Immature natural killer cell (primary cell): Measurements from ENCODE around the gene ELF3. TPM values are rescaled to one million over a fixed set of nuclear protein-coding genes. Genes with fewer than 3 reads are reported as not detected.
"Not testable (repeated sequence)": the region's sequence is repeated elsewhere in the genome, so short reads cannot be mapped to it uniquely, and the experiment has no call there.

ENCODE experiments used
- DNase-seq, 3 donors: peaks; one replicate each; pipeline ENCODE4 v3.0.0; 2022; ENCODE audit warnings: mixed read lengths in 1 of 3
- H3K27ac Mint-ChIP-seq, 6 donors: one replicate each; pipeline ENCODE4 v1.8.0; 2020; ENCODE audit warnings: mixed read lengths in 6 of 6, mild to moderate bottlenecking in 5 of 6, inconsistent platforms in 4 of 6, moderate library complexity in 3 of 6
- H3K27me3 Mint-ChIP-seq, 3 donors: one replicate each; pipeline ENCODE4 v1.8.0; 2020 to 2021; ENCODE audit warnings: low read depth in 3 of 3, mild to moderate bottlenecking in 3 of 3, mixed read lengths in 3 of 3, moderate library complexity in 3 of 3, inconsistent platforms in 1 of 3
- H3K36me3 Mint-ChIP-seq, 3 donors: one replicate each; pipeline ENCODE4 v1.8.0; 2020; ENCODE audit warnings: mixed read lengths in 3 of 3, inconsistent platforms in 2 of 3, mild to moderate bottlenecking in 2 of 3
- H3K4me1 Mint-ChIP-seq, 2 donors: one replicate each; pipeline ENCODE4 v1.8.0; 2020; ENCODE audit warnings: inconsistent platforms in 2 of 2, mild to moderate bottlenecking in 2 of 2, mixed read lengths in 2 of 2, moderate library complexity in 1 of 2
- H3K4me3 Mint-ChIP-seq, 5 donors: one replicate each; pipeline ENCODE4 v1.8.0; 2020; ENCODE audit warnings: mild to moderate bottlenecking in 5 of 5, mixed read lengths in 5 of 5, inconsistent platforms in 3 of 5, moderate library complexity in 3 of 5
- H3K9me3 Mint-ChIP-seq, 6 donors: one replicate each; pipeline ENCODE4 v1.8.0; 2020; ENCODE audit warnings: mild to moderate bottlenecking in 6 of 6, mixed read lengths in 6 of 6, inconsistent platforms in 4 of 6, moderate library complexity in 3 of 6
- polyA plus RNA-seq, 3 donors: library from polyadenylated mRNA; unstranded; fragments of 300-500 nt; fragmentation: Illumina TruSeq; gene quantifications; one replicate each; pipeline ENCODE4 v1.2.3, GENCODE V29; 2021

The ELF3 gene
- polyA plus RNA-seq, 3 donors from 2014 or later = 0.26 TPM; not detected in 2

DNA sequence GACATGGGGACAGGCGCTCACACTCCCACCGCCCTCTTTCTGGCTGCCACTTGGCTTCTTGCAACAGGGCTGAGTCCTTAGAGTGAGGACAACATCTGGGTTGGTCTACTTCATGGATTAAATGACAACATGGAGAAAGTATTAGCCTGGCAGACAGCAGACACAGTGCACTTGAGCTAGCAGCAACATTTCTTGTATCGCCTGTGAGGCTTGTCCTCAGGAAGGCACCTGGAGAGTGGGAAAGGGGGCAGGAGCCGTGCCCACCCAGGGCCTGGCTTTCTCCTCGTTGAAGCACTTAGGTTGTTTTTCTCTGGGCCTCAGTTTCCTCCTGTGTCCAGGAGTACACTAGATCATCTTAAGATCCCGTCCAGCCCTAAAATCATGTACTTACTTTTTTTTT is 3.7 kb downstream of the ELF3 start:
- peaks cover 4 to 6% of the 10 kb centered on the region in 2 donors for H3K4me1 Mint-ChIP-seq
- no peak overlapping the region for H3K27ac Mint-ChIP-seq
- no peak for DNase-seq
- peaks cover 0 to 4% (median 3%) of the 10 kb centered on the region in 3 donors for H3K36me3 Mint-ChIP-seq
- H3K4me3 Mint-ChIP-seq = no peak overlapping the region
- no peaks in the 10 kb centered on the region for H3K9me3 Mint-ChIP-seq
- peaks cover 0 to 7% (median 3%) of the 10 kb centered on the region in 3 donors for H3K27me3 Mint-ChIP-seq

DNA sequence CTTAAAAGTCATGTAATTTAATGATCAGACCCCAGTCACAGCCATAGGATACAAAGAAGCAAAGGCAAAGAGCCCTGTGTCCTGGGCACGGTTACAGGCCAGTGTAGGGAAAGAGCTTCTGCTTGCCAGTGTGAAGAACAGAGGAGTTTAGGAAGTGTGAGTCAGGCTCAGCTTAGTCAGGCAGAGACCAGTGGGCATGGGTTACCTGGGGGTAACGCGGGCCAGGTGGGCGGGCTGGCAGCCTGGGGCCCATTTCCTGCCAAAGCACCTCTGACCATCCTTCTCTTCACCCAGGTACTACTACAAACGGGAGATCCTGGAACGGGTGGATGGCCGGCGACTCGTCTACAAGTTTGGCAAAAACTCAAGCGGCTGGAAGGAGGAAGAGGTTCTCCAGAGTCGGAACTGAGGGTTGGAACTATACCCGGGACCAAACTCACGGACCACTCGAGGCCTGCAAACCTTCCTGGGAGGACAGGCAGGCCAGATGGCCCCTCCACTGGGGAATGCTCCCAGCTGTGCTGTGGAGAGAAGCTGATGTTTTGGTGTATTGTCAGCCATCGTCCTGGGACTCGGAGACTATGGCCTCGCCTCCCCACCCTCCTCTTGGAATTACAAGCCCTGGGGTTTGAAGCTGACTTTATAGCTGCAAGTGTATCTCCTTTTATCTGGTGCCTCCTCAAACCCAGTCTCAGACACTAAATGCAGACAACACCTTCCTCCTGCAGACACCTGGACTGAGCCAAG is 4.7 kb downstream of the ELF3 start:
- H3K4me1 Mint-ChIP-seq = peaks cover 0 to 9% of the 10 kb centered on the region in 2 donors
- H3K27me3 Mint-ChIP-seq = peaks cover 0 to 5% (median 3%) of the 10 kb centered on the region in 3 donors
- no peaks in the 10 kb centered on the region for H3K9me3 Mint-ChIP-seq
- no peak overlapping the region for H3K4me3 Mint-ChIP-seq
- peaks cover 0 to 4% (median 0%) of the 10 kb centered on the region in 3 donors for H3K36me3 Mint-ChIP-seq
- DNase-seq = no peak
- no peak overlapping the region for H3K27ac Mint-ChIP-seq

DNA sequence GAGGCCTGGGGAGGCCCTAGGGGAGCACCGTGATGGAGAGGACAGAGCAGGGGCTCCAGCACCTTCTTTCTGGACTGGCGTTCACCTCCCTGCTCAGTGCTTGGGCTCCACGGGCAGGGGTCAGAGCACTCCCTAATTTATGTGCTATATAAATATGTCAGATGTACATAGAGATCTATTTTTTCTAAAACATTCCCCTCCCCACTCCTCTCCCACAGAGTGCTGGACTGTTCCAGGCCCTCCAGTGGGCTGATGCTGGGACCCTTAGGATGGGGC is 5.2 kb downstream of the ELF3 start:
- Mint-ChIP-seq H3K4me1 (peaks cover 0 to 9% of the 10 kb centered on the region in 2 donors), H3K4me3 (no peak overlapping the region), H3K9me3 (no peaks in the 10 kb centered on the region), H3K27me3 (peaks cover 0 to 5% (median 3%) of the 10 kb centered on the region in 3 donors), H3K27ac (no peak overlapping the region), H3K36me3 (peaks cover 0 to 4% (median 0%) of the 10 kb centered on the region in 3 donors)
- no peak for DNase-seq

DNA sequence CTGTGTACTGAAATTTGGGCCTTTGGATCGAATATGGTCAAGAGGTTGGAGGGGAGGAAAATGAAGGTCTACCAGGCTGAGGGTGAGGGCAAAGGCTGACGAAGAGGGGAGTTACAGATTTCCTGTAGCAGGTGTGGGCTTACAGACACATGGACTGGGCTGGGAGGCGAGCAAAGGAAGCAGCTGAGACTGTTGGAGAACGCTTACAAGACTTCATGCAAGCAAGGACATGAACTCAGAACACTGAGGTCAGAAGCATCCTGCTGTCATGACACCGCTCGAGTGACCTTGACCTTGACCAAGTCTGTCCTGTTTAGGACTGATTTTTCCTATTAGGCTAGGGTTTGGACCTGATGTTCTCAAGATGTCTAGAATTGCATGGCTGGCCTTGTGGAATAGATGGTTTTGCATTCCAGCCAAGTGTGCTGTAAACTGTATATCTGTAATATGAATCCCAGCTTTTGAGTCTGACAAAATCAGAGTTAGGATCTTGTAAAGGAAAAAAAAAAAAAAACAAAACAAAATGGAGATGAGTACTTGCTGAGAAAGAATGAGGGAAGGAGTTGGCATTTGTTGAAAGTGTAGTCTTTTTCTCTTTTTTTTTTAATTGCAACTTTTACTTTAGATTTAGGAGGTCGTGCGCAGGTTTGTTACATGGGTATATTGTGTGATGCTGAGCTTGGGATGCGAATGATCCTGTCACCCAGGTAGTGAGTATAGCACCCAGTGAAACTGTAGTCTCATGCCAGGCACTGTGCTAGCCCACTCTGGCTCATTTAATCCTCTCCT is 5.8 kb downstream of the ELF3 start:
- DNase-seq = no peak
- no peaks in the 10 kb centered on the region for H3K9me3 Mint-ChIP-seq
- H3K27me3 Mint-ChIP-seq = peaks cover 0 to 5% (median 3%) of the 10 kb centered on the region in 3 donors
- peaks cover 0 to 9% of the 10 kb centered on the region in 2 donors for H3K4me1 Mint-ChIP-seq
- H3K4me3 Mint-ChIP-seq = no peak overlapping the region
- peaks cover 0 to 4% (median 0%) of the 10 kb centered on the region in 3 donors for H3K36me3 Mint-ChIP-seq
- H3K27ac Mint-ChIP-seq = no peak overlapping the region

DNA sequence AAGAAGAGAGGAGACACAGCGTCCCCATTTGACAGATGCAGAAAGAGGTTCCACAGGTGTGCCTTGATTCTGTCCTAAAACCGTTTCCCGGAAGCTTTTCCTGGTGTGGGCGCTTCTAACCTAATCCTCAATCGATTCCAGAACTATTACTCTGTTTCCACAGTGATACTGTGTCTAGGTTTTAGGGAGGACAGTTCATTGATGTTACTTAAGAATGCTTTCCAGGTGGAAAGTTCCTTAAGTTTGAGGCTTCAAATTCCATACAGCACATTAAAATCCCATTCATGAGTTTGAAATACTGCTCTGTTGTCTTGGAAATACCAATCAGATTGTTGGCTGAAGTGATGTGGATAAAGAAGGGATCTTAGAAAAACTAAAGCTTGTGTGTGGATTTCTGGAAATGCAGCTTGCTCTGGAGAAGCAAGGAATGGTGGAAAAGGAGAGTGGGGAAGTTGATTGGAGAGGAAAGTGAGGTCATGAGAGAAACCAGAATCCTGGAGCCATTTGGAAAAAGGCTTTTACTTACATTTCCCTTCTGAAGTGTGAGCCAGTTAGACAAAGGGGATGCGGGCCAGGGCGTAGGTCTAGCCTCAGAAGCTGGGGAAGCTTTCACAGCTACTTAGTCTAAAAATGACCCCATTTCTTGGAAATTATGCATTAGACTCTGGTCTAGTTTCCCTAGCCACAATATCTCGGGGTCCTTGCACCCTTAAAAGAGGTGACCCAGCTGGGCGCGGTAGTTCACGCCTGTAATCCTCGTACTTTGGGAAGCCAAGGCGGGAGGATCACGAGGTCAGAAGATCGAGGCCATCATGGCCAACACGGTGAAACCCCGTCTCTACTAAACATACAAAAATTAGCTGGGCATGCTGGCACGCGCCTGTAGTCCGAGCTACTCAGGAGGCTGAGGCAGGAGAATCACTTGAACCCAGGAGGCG is 6.7 kb downstream of the ELF3 start:
- Mint-ChIP-seq H3K4me1 (peaks cover 0 to 9% of the 10 kb centered on the region in 2 donors), H3K27me3 (peaks cover 0 to 5% (median 3%) of the 10 kb centered on the region in 3 donors), H3K36me3 (peaks cover 0 to 4% (median 0%) of the 10 kb centered on the region in 3 donors), H3K9me3 (no peaks in the 10 kb centered on the region), H3K27ac (no peak overlapping the region), H3K4me3 (no peak overlapping the region)
- no peak for DNase-seq

DNA sequence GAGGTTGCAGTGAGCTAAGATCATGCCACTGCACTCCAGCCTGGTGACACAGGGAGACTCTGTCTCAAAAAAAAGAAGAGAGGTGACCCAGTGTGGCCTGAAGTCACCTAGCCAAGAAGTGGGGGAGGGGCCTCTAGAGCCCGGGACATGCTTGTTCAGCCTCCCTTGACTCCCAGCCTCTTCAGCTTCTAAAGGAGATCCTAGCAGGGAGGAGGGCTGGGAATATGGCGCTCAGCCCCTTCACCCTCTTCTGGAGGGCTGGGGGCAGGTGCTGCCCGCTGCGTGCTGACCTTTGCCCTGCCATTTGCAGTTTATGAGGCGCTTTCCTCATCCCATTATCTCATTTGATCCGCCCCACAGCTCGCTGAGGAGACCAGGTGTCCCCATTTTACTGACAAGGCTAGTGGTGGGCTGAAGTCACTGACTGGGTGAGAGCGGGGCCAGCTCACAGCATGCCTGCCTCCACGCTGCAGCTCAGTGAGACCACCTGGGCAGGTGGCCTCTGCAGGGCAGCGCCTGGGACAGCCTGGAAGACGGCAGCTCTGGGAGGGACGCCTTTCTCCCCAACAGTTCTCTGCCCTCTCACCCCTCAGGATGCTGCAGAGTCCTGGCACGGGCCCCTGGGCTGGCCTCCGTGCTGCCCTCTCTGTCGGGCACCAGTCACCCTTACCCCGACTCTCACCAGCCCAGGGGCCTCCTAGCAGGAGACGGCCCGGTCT is 7.5 kb downstream of the ELF3 start:
- Mint-ChIP-seq H3K4me1 (peaks cover 0 to 9% of the 10 kb centered on the region in 2 donors), H3K27me3 (peaks cover 0 to 5% (median 3%) of the 10 kb centered on the region in 3 donors), H3K9me3 (no peaks in the 10 kb centered on the region), H3K27ac (no peak overlapping the region), H3K36me3 (peaks cover 0 to 4% (median 0%) of the 10 kb centered on the region in 3 donors), H3K4me3 (no peak overlapping the region)
- no peak for DNase-seq

DNA sequence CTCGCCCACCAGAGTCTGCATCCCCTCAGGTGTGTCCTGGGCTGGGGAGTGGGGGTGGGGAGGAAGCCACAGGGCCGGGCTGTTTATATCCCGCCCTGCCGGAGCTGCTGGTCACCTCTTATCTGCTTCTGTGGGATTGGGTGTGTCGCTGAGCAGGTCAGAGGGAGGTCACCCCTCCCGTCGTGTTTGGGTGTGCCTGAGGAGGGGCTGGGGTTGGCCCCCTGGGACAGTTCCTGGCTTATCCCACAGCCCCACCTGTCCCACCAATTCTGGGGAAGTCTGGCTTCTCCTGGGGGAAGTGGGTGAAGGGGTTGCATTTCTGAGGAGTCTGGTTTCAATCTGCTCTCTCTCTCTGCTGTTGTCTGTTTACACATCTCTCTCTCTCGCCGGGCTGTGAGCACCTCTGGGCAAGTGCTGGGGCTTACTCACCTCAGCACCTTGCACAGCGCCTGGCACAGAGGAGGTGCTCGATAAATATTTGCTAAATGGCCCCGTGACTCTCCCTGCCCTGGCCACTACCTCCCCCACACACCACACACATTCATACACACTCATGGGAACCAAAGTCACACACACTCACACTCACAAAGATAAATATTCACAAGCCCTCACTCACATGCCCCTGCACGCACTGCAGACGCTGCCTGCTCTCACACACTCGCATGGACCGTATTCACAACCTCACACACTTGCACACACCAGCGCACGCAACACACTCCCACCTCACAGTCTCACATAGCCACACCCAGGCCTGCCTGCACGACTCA is 8.3 kb downstream of the ELF3 start:
- Mint-ChIP-seq H3K27ac (no peak overlapping the region), H3K27me3 (peaks cover 0 to 5% (median 5%) of the 10 kb centered on the region in 3 donors), H3K4me1 (peaks cover 0 to 9% of the 10 kb centered on the region in 2 donors)

DNA sequence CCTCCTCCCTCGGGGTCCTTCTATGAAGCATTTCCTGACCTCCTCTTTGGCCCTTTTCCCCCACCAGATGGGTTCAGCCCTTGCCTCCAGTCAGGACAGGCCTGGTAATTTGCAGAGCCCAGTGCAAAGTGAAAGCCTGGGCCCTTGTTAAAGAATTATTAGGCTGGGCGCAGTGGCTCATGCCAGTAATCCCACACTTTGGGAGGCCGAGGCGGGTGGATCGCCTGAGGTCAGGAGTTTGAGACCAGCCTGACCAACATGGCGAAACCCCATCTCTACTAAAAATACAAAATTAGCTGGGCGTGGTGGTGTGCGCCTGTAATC is 8.8 kb downstream of the ELF3 start:
- H3K9me3 Mint-ChIP-seq, H3K4me1 Mint-ChIP-seq, H3K27me3 Mint-ChIP-seq, H3K27ac Mint-ChIP-seq, DNase-seq, H3K36me3 Mint-ChIP-seq: not testable (repeated sequence)
- peak overlapping the region in 1 of 5 donors; percentile 63 for H3K4me3 Mint-ChIP-seq

More for the DNA sequence above, 8.3 kb downstream of the ELF3 start:
- Mint-ChIP-seq H3K9me3 (no peaks in the 10 kb centered on the region), H3K4me3 (peak overlapping the region in 2 of 5 donors; percentile 19 to 63), H3K36me3 (peaks cover 0 to 4% (median 0%) of the 10 kb centered on the region in 3 donors)
- DNase-seq = no peak

DNA sequence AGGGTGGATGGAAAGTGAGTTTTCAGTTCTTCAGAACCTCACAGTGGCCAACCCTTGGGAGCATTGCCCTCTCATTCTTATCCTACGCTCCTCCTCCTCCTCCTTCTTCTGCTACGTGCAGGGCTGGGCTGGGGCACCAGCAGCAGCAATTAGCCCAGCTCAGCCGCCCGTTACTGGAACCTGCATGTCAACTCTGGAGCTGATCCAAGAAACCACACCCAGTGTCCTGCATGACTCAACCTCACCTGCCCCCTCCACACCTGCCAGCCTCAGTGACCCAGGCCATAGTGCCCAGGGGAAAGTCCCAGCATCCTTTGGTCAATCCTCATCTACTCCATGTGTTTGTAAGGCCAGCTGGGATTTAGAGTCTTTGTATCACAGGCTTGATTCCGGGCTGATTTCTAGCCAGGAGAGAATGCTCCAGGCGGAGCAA is 12.6 kb downstream of the ELF3 start:
- Mint-ChIP-seq H3K36me3 (no peaks in the 10 kb centered on the region), H3K9me3 (no peaks in the 10 kb centered on the region), H3K4me1 (peaks cover 0 to 9% of the 10 kb centered on the region in 2 donors), H3K27ac (no peak overlapping the region), H3K27me3 (peaks cover 0 to 8% (median 4%) of the 10 kb centered on the region in 3 donors), H3K4me3 (no peak overlapping the region)
- no peak for DNase-seq

DNA sequence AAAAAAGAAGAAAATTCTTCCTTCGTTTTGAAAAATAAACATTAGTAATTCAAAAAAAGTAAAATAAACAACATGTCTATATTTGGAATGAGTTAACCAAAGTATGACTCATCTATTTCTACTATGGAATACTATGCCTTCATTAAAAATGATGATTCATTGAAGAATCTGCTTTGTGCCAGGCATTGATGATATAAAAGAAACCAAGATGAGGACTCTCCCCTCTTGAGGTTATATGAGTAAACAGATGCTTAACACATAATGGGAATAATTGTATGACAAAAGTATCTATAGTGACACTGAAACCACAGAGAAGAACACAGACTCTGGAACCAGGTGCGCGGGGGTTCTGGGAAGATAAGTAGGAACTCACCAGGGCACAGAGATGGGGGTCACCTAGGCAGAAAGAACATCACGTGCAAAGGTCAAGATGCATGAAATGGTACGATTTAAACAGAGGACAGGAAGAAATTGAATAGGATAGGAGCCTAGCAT is 18.8 kb downstream of the ELF3 start:
- H3K27ac Mint-ChIP-seq = no peak overlapping the region
- H3K36me3 Mint-ChIP-seq = no peaks in the 10 kb centered on the region

DNA sequence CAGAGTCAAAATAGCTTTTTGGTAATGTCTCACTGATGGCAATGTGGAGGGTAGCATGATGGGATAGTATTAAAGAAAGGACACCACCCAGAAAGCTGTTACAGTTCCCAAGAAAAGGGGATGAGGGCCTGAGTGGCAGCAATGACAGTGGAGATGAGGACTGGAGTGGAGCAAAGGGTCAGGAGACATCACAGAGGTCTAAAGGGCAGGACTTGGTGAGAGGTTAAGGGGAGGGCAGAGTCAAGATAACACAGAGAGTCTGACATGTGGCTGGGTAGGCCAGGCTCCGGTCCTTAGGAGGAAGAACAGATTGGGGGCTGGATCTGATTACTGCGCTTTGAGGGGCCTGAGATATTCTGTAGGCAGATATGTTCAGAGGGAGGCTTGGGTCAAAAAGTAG is 19.3 kb downstream of the ELF3 start:
- Mint-ChIP-seq H3K36me3 (no peaks in the 10 kb centered on the region), H3K9me3 (no peaks in the 10 kb centered on the region), H3K4me1 (no peaks in the 10 kb centered on the region), H3K27me3 (peaks cover 2 to 7% (median 6%) of the 10 kb centered on the region in 3 donors), H3K4me3 (no peak overlapping the region), H3K27ac (no peak overlapping the region)
- no peak for DNase-seq

More for the DNA sequence above, 18.8 kb downstream of the ELF3 start:
- H3K4me1 Mint-ChIP-seq = no peaks in the 10 kb centered on the region
- DNase-seq = no peak
- peaks cover 2 to 7% (median 6%) of the 10 kb centered on the region in 3 donors for H3K27me3 Mint-ChIP-seq
- no peak overlapping the region for H3K4me3 Mint-ChIP-seq
- no peaks in the 10 kb centered on the region for H3K9me3 Mint-ChIP-seq

DNA sequence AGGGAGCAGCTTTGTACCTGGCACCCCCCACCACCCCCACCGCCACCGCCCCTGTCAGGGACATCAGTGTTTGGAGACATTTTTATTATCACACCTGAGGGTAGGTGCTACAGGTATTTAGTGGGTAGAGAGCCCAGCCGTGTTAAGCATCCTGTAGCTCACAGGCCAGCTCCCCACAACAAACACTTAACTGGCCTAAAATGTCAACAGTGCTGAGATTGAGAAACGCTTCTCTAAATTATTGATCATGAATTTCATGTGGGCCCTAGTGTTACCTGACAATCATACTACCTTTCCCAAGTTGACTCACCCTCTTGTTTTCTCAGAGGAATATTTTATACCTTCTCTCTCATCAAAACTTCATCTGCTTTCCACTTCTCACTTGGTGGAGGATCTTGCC is 21.4 kb downstream of the ELF3 start:
- Mint-ChIP-seq H3K4me3 (no peak overlapping the region), H3K4me1 (no peaks in the 10 kb centered on the region), H3K27me3 (peaks cover 3 to 7% (median 5%) of the 10 kb centered on the region in 3 donors), H3K27ac (no peak overlapping the region), H3K36me3 (no peaks in the 10 kb centered on the region), H3K9me3 (peaks cover 0 to 2% (median 0%) of the 10 kb centered on the region in 6 donors)
- DNase-seq = no peak
